ENCODE measurements around the gene LYG2. TPM values are rescaled to one million over a fixed set of nuclear protein-coding genes. Genes with fewer than 3 reads are reported as not detected.
"Not testable (repeated sequence)": the region's sequence is repeated elsewhere in the genome, so short reads cannot be mapped to it uniquely, and the experiment has no call there.

LYG2 gene
- total and polyA plus RNA-seq, 2 of the 8 experiments (the other 6 are each of a cell fraction or from before 2014, with no cell fraction given) = not detected

GRCh38 chr2:99238599-99238998 lies 16.9 kb downstream of the LYG2 start (continued):
- TF ChIP-seq NANOG (IDR thresholded peaks at IDR 0.05; ENCODE audit: insufficient read depth, low read depth, low read length, poor library complexity, severe bottlenecking) = no peak
- TF ChIP-seq SP4 (IDR thresholded peaks at IDR 0.05; ENCODE audit: low read length) = no peak
- TF ChIP-seq BCL11A (IDR thresholded peaks at IDR 0.05; ENCODE audit: low read depth in 2 of 2, low read length in 2 of 2) = no peak
- TF ChIP-seq POU5F1 (IDR thresholded peaks at IDR 0.05; ENCODE audit: low read depth, low read length) = no peak
- no peak for TF ChIP-seq ATF3 (IDR thresholded peaks at IDR 0.05; ENCODE audit: insufficient read depth, low read depth, low read length)

- H2AK5ac ChIP-seq (ENCODE audit: low read depth, low read length); POLR2A ChIA-PET (ENCODE audit: partially characterized antibody); H4K91ac ChIP-seq (replicated peaks; ENCODE audit: insufficient read length, low read length); H3K14ac ChIP-seq (ENCODE audit: insufficient read length); H2BK5ac ChIP-seq (ENCODE audit: low read depth, low read length); H3K4me1 ChIP-seq (replicated peaks in 1 of 4; ENCODE audit: control insufficient read depth in 3 of 4, insufficient read depth in 4 of 4, low read length in 3 of 4); H3K18ac ChIP-seq (ENCODE audit: extremely low read depth, low read length); H3K9ac ChIP-seq (replicated peaks in 1 of 4; ENCODE audit: extremely low read depth in 1 of 4, low read depth in 3 of 4, low read length in 3 of 4); H2BK12ac ChIP-seq (ENCODE audit: low read depth, low read length); H2BK20ac ChIP-seq (ENCODE audit: low read length); H4K20me1 ChIP-seq (replicated peaks in 1 of 2; ENCODE audit: control insufficient read depth in 1 of 2, insufficient read depth in 2 of 2, low read length in 2 of 2); CTCF ChIA-PET (ENCODE audit: partially characterized antibody); H2AFZ ChIP-seq (ENCODE audit: low read length); H3K79me1 ChIP-seq (ENCODE audit: low read depth, low read length); H3K4me3 ChIP-seq (ENCODE audit: extremely low read depth in 1 of 4, insufficient read depth in 2 of 4, low read depth in 3 of 4, low read length in 4 of 4); H3K23ac ChIP-seq (ENCODE audit: insufficient read length); H3K27me3 ChIP-seq (replicated peaks in 1 of 4; ENCODE audit: control insufficient read depth in 3 of 4, extremely low read depth in 1 of 4, insufficient read depth in 3 of 4, low read length in 3 of 4); H3K23me2 ChIP-seq (ENCODE audit: low read depth, low read length); H3K79me2 ChIP-seq (ENCODE audit: control insufficient read depth in 1 of 2, insufficient read depth in 2 of 2, low read length in 2 of 2); H3K9me3 ChIP-seq (ENCODE audit: insufficient read depth in 2 of 2, low read depth in 1 of 2, low read length in 1 of 2); H2BK15ac ChIP-seq (ENCODE audit: low read length); H2BK120ac ChIP-seq (replicated peaks; ENCODE audit: low read depth, low read length); H4K5ac ChIP-seq (ENCODE audit: insufficient read length, low read depth, low read length); H3K27ac ChIP-seq (ENCODE audit: low read depth, low read length); H3K56ac ChIP-seq (replicated peaks; ENCODE audit: insufficient read length, low read depth, low read length); H4K8ac ChIP-seq (ENCODE audit: extremely low read depth, insufficient read depth, low read length); DNase-seq (ENCODE audit: low read depth in 1 of 2, low spot score in 2 of 2); H3K36me3 ChIP-seq (ENCODE audit: control insufficient read depth in 2 of 4, insufficient read depth in 4 of 4, low read length in 3 of 4); H3K4me2 ChIP-seq (ENCODE audit: insufficient read depth in 1 of 2, low read depth in 2 of 2, low read length in 2 of 2); H3K4ac ChIP-seq (replicated peaks; ENCODE audit: insufficient read length, low read depth, low read length); FAIRE-seq: not testable (repeated sequence)
Measured at GRCh38 chr2:99233177-99233576, 22.3 kb downstream of the LYG2 start.

All from H1 (cell line).